Measurements from ENCODE around the gene NSD1. TPM values are rescaled to one million over a fixed set of nuclear protein-coding genes. Genes with fewer than 3 reads are reported as not detected.

NSD1 gene
- total and polyA plus RNA-seq, 9 of the 15 experiments (the other 6 are each of a cell fraction or from before 2014, with no cell fraction given) = 3.8 to 51.0 (median 24.7) TPM

GRCh38 chr5:177293819-177294581 lies 160.4 kb downstream of the NSD1 start:
- H3K9me1 ChIP-seq (ENCODE audit: control insufficient read depth, insufficient read depth, low read length) = no peaks in the 10 kb centered on the region
- peak overlapping the region in 1 of 2 experiments; percentile 46; a peak in 1 of 4 replicates for H3K9ac ChIP-seq (ENCODE audit: insufficient read depth in 1 of 2, low read depth in 2 of 2, low read length in 2 of 2)
- H3K9me3 ChIP-seq (replicated peaks; ENCODE audit: control insufficient read depth, insufficient read depth, low read depth, low read length) = no peaks in the 10 kb centered on the region
- H2AFZ ChIP-seq (ENCODE audit: low read depth, low read length) = no peak overlapping the region
- no peaks in the 10 kb centered on the region for H4K20me1 ChIP-seq (replicated peaks; ENCODE audit: control insufficient read depth, insufficient read depth, low read length)
- BruUV-seq (replicated peaks) = no TSS peak
- peaks cover 73% of the 10 kb centered on the region for H3K36me3 ChIP-seq (ENCODE audit: control insufficient read depth, insufficient read depth, low read length)
- intact Hi-C loops (cut with micrococcal nuclease) (no loop called here), in situ Hi-C loops (cut with MboI) (no loop called here)
- ATAC-seq (no peak), FAIRE-seq (no peak), DNase-seq (ENCODE audit: extremely low read depth in 1 of 4, low spot score in 3 of 4) (no peak)
- H3K4me3 ChIP-seq = no peak overlapping the region
- ChIA-PET CTCF (ENCODE audit: low intra/inter-chr PET ratio) (no interaction called here), POLR2A (interaction anchor here (0.6 to 1.1 kb wide), 4 partner anchors 10 to 74 kb away, joined by 3 read pairs; no protein-coding TSS in a partner anchor)
- no peaks in the 10 kb centered on the region for H3K27me3 ChIP-seq (ENCODE audit: control insufficient read depth in 2 of 2, insufficient read depth in 2 of 2, low read length in 2 of 2)
- H3K79me2 ChIP-seq (ENCODE audit: control insufficient read depth, insufficient read depth, low read length) = no peaks in the 10 kb centered on the region
- TF ChIP-seq GATA2 (CRISPR knock-in tag; IDR thresholded peaks at IDR 0.05) (no peak), HMG20A (CRISPR knock-in tag; conservative IDR thresholded peaks at IDR 0.05) (no peak), TBL1XR1 (IDR thresholded peaks at IDR 0.05; ENCODE audit: low read length in 2 of 2) (no peak), MLX (CRISPR knock-in tag; conservative IDR thresholded peaks at IDR 0.05) (no peak), RAD21 (CRISPR knock-in tag; conservative IDR thresholded peaks at IDR 0.05 in 1 of 2, IDR thresholded peaks at IDR 0.05 in 1 of 2) (no peak), TCFL5 (CRISPR knock-in tag; conservative IDR thresholded peaks at IDR 0.05) (no peak), GATAD2A (IDR thresholded peaks at IDR 0.05) (no peak), ZNF175 (CRISPR knock-in tag; IDR thresholded peaks at IDR 0.05; ENCODE audit: low read depth) (no peak), ZNF586 (CRISPR knock-in tag; conservative IDR thresholded peaks at IDR 0.05) (no peak), ETV1 (tag; conservative IDR thresholded peaks at IDR 0.05; ENCODE audit: low read depth) (no peak), CTCFL (IDR thresholded peaks at IDR 0.05; ENCODE audit: borderline replicate concordance, insufficient read depth, low read depth, low read length, poor library complexity, severe bottlenecking) (no peak), ZNF696 (CRISPR knock-in tag; conservative IDR thresholded peaks at IDR 0.05) (no peak), RBM17 (IDR thresholded peaks at IDR 0.05; ENCODE audit: borderline replicate concordance, low read depth, low read length) (no peak), ARNT (IDR thresholded peaks at IDR 0.05) (no peak), CEBPB (tag; IDR thresholded peaks at IDR 0.05) (no peak), DDX20 (tag; IDR thresholded peaks at IDR 0.05; ENCODE audit: low read depth) (no peak), IRF2 (CRISPR knock-in tag; IDR thresholded peaks at IDR 0.05) (no peak)
- TF ChIP-seq, protein P1, sequence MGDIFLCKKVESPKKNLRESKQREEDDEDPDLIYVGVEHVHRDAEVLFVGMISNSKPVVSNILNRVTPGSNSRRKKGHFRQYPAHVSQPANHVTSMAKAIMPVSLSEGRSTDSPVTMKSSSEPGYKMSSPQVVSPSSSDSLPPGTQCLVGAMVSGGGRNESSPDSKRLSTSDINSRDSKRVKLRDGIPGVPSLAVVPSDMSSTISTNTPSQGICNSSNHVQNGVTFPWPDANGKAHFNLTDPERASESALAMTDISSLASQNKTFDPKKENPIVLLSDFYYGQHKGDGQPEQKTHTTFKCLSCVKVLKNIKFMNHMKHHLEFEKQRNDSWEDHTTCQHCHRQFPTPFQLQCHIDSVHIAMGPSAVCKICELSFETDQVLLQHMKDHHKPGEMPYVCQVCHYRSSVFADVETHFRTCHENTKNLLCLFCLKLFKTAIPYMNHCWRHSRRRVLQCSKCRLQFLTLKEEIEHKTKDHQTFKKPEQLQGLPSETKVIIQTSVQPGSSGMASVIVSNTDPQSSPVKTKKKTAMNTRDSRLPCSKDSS (IDR thresholded peaks at IDR 0.05; ENCODE audit: low read depth, partially characterized antibody) = no peak
- no peak overlapping the region for H3K4me2 ChIP-seq (ENCODE audit: insufficient read depth, low read length)
- H3K27ac ChIP-seq (ENCODE audit: extremely low read depth, low read depth, low read length) = no peak overlapping the region
- H3K4me1 ChIP-seq (replicated peaks in 1 of 2; ENCODE audit: control insufficient read depth in 2 of 2, insufficient read depth in 2 of 2, low read length in 2 of 2) = no peaks in the 10 kb centered on the region
- WGBS (ENCODE audit: insufficient coverage, low coverage, missing lambda C conversion rate) = 92% methylated on average over 12 of the region's 12 CpGs

Measured in K562 (cell line).